AG09309 (cell line): ENCODE data around the gene AK5.

Experiments
- DNase-seq: peaks from one replicate; pipeline ENCODE4 v3.0.0-alpha.2; 2010; ENCODE audit warnings: low read depth
- H3K4me3 ChIP-seq: 2 replicates; pipeline ENCODE4 v1.5.1; 2011; ENCODE audit warnings: mild to moderate bottlenecking, low read depth, low read length, moderate library complexity; ENCODE audit not compliant: control insufficient read depth
- TF ChIP-seq, protein P1 (sequence below): IDR thresholded peaks from 2 replicates; pipeline ENCODE4 v1.5.1; 2011; ENCODE audit warnings: mild to moderate bottlenecking, low read depth, low read length, inconsistent platforms; ENCODE audit not compliant: insufficient read depth, control insufficient read depth; ENCODE audit errors: missing control alignments

AK5 gene

DNA sequence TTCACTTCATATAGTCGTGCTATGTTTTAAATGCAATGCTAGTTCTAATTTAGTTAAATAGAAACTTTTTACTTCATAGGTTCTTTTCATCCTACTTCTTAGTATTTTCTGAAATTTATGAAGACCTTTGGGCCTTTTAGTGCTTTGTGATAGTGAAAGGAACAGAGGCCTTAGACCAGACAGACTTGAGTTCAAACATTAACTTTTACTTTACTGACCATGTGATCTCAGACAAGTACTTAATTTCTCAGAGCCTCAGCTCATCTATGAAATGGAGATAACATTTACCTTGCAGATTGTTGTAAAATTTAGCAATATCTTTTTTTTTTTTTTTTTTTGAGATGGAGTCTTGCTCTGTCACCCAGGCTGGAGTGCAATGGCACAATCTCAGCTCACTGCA is 57.5 kb downstream of the AK5 start:
- TF ChIP-seq, protein P1, sequence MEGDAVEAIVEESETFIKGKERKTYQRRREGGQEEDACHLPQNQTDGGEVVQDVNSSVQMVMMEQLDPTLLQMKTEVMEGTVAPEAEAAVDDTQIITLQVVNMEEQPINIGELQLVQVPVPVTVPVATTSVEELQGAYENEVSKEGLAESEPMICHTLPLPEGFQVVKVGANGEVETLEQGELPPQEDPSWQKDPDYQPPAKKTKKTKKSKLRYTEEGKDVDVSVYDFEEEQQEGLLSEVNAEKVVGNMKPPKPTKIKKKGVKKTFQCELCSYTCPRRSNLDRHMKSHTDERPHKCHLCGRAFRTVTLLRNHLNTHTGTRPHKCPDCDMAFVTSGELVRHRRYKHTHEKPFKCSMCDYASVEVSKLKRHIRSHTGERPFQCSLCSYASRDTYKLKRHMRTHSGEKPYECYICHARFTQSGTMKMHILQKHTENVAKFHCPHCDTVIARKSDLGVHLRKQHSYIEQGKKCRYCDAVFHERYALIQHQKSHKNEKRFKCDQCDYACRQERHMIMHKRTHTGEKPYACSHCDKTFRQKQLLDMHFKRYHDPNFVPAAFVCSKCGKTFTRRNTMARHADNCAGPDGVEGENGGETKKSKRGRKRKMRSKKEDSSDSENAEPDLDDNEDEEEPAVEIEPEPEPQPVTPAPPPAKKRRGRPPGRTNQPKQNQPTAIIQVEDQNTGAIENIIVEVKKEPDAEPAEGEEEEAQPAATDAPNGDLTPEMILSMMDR: no peak
- no peak overlapping the region for H3K4me3 ChIP-seq
- no peak for DNase-seq

DNA sequence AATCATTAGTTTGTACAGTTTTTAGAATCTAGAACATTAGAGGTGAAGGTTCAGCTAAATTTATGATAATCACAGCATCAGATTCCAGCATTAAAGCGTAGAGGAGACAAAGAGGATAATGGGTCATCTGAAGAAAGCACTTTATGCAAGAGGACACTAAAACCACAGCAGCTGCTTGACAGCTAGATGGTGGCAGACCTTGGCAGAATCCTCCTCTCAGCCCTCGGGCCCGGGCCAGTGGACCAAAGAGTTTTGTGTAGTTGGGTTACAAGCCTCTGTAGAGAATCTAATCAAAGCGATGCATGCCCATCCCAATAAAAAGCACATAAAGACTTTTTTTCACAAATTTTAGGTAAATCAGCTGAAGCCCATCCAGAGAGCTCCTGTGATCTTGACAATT is 59.4 kb downstream of the AK5 start:
- TF ChIP-seq, protein P1: no peak
- no peak overlapping the region for H3K4me3 ChIP-seq
- DNase-seq: no peak

DNA sequence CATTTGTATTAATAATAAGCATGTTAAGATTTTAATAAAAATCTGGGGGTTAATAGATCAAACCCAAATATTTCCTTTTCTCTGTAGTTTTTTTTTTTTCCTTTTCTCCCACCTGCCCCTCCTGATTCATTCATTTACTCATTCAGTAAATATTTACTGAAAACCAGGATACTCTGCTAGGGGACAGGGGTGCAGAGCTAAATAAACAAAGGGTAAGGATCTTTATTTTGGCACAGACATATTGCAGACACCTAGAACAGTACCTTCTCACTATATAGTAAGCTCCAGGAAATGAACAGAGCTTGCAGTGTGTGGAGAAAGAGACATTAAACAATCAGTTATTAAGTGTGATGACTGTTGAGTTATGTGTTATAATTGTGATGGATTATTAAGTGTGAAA is 60.9 kb downstream of the AK5 start:
- H3K4me3 ChIP-seq: no peak overlapping the region
- DNase-seq: no peak
- TF ChIP-seq, protein P1: no peak

DNA sequence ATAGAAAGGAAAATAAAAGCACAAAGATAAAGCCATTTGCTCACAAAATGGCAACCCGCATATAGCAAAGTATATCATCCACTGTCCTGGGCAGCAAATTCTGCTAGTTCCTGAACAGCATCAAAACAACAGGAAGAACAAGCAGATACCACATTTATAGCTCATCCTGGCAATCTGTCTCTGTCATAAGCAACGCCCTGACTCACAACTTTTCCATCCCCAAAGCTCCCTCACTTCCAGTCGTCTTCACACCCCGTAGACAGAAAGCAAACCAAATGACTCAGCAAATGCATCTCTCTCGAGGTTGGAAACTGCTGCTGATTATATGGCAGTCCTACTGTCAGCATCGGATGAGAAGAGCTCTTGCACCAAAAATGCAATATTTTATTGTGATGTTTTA is 65.8 kb downstream of the AK5 start:
- DNase-seq: peak; percentile 84
- H3K4me3 ChIP-seq: no peak overlapping the region
- TF ChIP-seq, protein P1: no peak

DNA sequence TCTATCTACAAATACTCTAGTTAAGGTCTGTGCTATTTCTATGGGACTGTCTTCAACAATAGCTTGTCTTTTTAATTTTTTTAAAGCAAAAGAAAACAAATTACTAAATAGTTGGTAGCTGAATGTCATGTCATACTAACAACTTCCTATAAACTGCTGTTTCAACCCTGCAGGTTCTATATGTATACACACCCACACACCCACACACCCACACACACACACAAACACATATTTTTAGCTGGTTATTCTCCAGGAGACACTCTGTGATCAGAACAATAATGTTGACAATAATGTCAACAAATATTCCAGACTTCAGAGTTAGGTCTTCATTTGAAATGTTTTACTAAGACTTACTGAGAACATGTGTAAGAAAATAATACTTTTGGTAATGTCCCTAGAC is 66.7 kb downstream of the AK5 start:
- TF ChIP-seq, protein P1: no peak
- DNase-seq: no peak
- H3K4me3 ChIP-seq: no peak overlapping the region

DNA sequence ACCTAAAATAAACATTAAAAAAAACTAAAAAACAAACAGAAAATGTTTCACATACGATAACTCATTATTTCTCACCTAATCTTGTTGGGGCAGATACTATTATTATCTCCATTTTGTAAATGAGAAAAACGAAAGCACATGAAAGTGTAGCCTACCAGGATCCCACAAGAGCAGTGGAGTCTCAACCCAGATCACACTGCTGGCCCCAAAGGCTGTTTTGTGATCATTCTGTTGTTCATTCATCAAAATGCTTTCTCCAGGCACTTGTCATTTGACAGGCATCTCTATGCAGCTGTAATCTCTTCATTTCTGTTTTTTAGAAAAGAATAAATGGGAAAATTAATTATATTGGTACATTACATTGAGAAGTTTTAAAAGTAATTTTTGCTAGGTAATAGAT is 67.5 kb downstream of the AK5 start:
- TF ChIP-seq, protein P1: no peak
- H3K4me3 ChIP-seq: no peak overlapping the region
- no peak for DNase-seq
